Measurements from ENCODE around the gene MRPL38.

DNA sequence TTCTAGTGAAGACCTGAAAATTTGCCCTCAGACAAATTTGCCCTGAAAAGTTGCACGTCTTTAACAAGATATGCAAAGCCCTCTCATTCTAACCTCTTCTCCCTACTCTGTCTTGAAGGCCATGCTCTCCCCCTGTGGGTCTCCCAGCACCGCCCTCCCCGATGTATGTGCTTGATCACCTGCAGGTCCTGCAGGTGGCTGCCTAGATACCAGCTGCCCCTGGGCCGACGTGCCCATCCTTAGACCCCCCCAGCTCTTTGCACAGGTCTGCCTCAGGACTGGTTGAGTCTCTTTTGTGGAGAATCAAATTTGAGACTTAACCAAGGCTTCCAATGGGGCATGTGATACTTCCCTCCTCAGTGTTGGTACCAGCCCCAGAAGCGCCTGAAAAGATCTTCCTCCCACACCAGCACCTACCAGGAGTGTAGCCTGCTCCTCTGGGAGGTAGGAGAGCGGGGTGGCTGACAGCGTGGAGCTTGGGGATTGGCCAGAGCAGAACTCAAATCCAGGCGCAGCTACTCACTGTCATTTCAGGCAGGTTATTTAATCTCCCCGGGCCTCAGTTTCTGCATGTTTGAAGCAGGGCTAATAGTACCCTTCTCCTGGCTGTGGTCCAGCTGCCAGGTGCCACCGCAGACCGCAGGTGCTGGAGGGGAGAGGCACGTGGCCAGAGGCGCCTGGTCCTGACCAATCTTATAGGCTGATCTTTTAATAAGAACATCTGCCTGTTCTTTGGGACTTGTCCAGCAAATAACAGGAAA is 4.5 kb upstream of the MRPL38 start:
- TF ChIP-seq, protein P1, sequence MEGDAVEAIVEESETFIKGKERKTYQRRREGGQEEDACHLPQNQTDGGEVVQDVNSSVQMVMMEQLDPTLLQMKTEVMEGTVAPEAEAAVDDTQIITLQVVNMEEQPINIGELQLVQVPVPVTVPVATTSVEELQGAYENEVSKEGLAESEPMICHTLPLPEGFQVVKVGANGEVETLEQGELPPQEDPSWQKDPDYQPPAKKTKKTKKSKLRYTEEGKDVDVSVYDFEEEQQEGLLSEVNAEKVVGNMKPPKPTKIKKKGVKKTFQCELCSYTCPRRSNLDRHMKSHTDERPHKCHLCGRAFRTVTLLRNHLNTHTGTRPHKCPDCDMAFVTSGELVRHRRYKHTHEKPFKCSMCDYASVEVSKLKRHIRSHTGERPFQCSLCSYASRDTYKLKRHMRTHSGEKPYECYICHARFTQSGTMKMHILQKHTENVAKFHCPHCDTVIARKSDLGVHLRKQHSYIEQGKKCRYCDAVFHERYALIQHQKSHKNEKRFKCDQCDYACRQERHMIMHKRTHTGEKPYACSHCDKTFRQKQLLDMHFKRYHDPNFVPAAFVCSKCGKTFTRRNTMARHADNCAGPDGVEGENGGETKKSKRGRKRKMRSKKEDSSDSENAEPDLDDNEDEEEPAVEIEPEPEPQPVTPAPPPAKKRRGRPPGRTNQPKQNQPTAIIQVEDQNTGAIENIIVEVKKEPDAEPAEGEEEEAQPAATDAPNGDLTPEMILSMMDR (IDR thresholded peaks at IDR 0.05) = no peak
- TF ChIP-seq POLR2A (IDR thresholded peaks at IDR 0.05) = no peak
- no peak for TF ChIP-seq POLR2AphosphoS5 (IDR thresholded peaks at IDR 0.05)
